ENCODE measurements around the gene CENPC. TPM values are rescaled to one million over a fixed set of nuclear protein-coding genes. Genes with fewer than 3 reads are reported as not detected.

Gene CENPC
- total RNA-seq, 1 experiment from 2014 or later: 19.7 TPM

GRCh38 chr4:67428819-67429218 is 116.5 kb downstream of the CENPC start:
- H3K36me3 Mint-ChIP-seq (ENCODE audit: insufficient read depth, unreplicated experiment): no peaks in the 10 kb centered on the region
- POLR2A ChIA-PET: no interaction called here
- H3K9me3 ChIP-seq: no peaks in the 10 kb centered on the region

More at GRCh38 chr4:67428819-67429218, 116.5 kb downstream of the CENPC start:
- no peak for TF ChIP-seq CTCF (IDR thresholded peaks at IDR 0.05; ENCODE audit: insufficient read depth in 1 of 2, low read depth in 1 of 2, low read length in 1 of 2, severe bottlenecking in 1 of 2, unreplicated experiment in 1 of 2)
- H3K4me3 Mint-ChIP-seq (ENCODE audit: unreplicated experiment): no peak overlapping the region
- H3K27ac Mint-ChIP-seq (ENCODE audit: unreplicated experiment): no peak overlapping the region
- Histone ChIP-seq H3K36me3 (ENCODE audit: control insufficient read depth, insufficient read depth, low read length) (no peaks in the 10 kb centered on the region), H3K4me3 (ENCODE audit: low read depth, low read length) (no peak overlapping the region), H3K27me3 (replicated peaks; ENCODE audit: control insufficient read depth, insufficient read depth, low read length) (no peaks in the 10 kb centered on the region), H3K4me1 (no peaks in the 10 kb centered on the region)
- H3K4me1 Mint-ChIP-seq (ENCODE audit: low read depth, unreplicated experiment): no peaks in the 10 kb centered on the region
- BruUV-seq (replicated peaks): TSS peak; percentile 14
- H3K27me3 Mint-ChIP-seq (ENCODE audit: insufficient read depth, unreplicated experiment): no peaks in the 10 kb centered on the region
- intact Hi-C loops (cut with micrococcal nuclease; ENCODE audit: unreplicated experiment): no loop called here
- DNase-seq: no peak
- no peaks in the 10 kb centered on the region for H3K9me3 Mint-ChIP-seq (ENCODE audit: unreplicated experiment)
- CTCF ChIA-PET: no interaction called here

Other genes starting within 250 kb of the CENPC start
- not detected in 2 replicates for gene STAP1, start 13.2 kb upstream of the CENPC start, total RNA-seq (2022)
- 74.6 and 77.7 TPM in 2 replicates for gene UBA6, start 155.7 kb upstream of the CENPC start, total RNA-seq (2022)
- gene GNRHR, start 208.9 kb upstream of the CENPC start, total RNA-seq (2022): not detected in 2 replicates

All from Caco-2 (cell line).